HepG2 (cell line): ENCODE measurements around the gene ANKRD42. TPM values are rescaled to one million over a fixed set of nuclear protein-coding genes. Genes with fewer than 3 reads are reported as not detected.

Experiments used
- MYC ChIP-seq: sonication (generic); formaldehyde crosslinking; IDR thresholded peaks from 2 replicates; pipeline ENCODE4 v1.9.0; 2021; ENCODE audit warnings: missing genetic modification reagents, borderline replicate concordance
- NCOR1 ChIP-seq: fragments of 200-600 bp; sonication (generic); IDR thresholded peaks from 2 replicates; pipeline ENCODE4 v1.7.0; 2017; ENCODE audit warnings: antibody characterized with exemption, low read length, borderline replicate concordance
- POGZ ChIP-seq: sonication (generic); formaldehyde crosslinking; IDR thresholded peaks from 2 replicates; pipeline ENCODE4 v1.4.0; 2020; ENCODE audit warnings: mild to moderate bottlenecking, missing genetic modification reagents
- RXRA ChIP-seq: sonication (generic); formaldehyde crosslinking; IDR thresholded peaks from 2 replicates; pipeline ENCODE4 v1.5.1; 2020; ENCODE audit warnings: missing genetic modification reagents
- TOPORS ChIP-seq: sonication (generic); formaldehyde crosslinking; IDR thresholded peaks from 2 replicates; pipeline ENCODE4 v1.8.0; 2023; ENCODE audit warnings: mild to moderate bottlenecking, missing genetic modification reagents
- YY1 ChIP-seq: IDR thresholded peaks from 2 replicates; pipeline ENCODE4 v1.6.1; 2011; ENCODE audit warnings: low read length, low read depth, moderate library complexity, mild to moderate bottlenecking; ENCODE audit not compliant: insufficient read depth, insufficient replicate concordance
- ZFAT ChIP-seq: sonication (generic); formaldehyde crosslinking; conservative IDR thresholded peaks from 2 replicates; pipeline ENCODE4 v1.8.1; 2023; ENCODE audit warnings: missing genetic modification reagents, inconsistent platforms
- ZFX ChIP-seq: sonication (generic); formaldehyde crosslinking; IDR thresholded peaks from 2 replicates; pipeline ENCODE4 v1.4.0; 2020; ENCODE audit warnings: mild to moderate bottlenecking, low read depth, missing genetic modification reagents, moderate library complexity
- ZFY ChIP-seq: sonication (generic); formaldehyde crosslinking; IDR thresholded peaks from 2 replicates; pipeline ENCODE4 v1.4.0; 2020; ENCODE audit warnings: missing genetic modification reagents
- ZNF431 ChIP-seq: sonication (generic); formaldehyde crosslinking; IDR thresholded peaks from 2 replicates; pipeline ENCODE4 v1.9.0; 2022; ENCODE audit warnings: missing genetic modification reagents, low read depth, mild to moderate bottlenecking, borderline replicate concordance
- ZNF558 ChIP-seq: sonication (generic); formaldehyde crosslinking; IDR thresholded peaks from 2 replicates; pipeline ENCODE4 v1.9.0; 2022; ENCODE audit warnings: mild to moderate bottlenecking, missing genetic modification reagents, borderline replicate concordance
- ZNF749 ChIP-seq: sonication (generic); formaldehyde crosslinking; IDR thresholded peaks from 2 replicates; pipeline ENCODE4 v1.8.0; 2022; ENCODE audit warnings: mild to moderate bottlenecking, missing genetic modification reagents, moderate library complexity, borderline replicate concordance
- ZSCAN9 ChIP-seq: IDR thresholded peaks from 2 replicates; pipeline ENCODE4 v1.6.1; 2016; ENCODE audit warnings: borderline replicate concordance
- polyA plus RNA-seq, 8 experiments: library from polyadenylated mRNA; depleted of rRNA in 3 of 8; stranded (reverse) in 7 of 8; unstranded in 1 of 8; fragments of >200 nt; fragmentation: Illumina TruSeq in 4 of 8; extraction: Trizol in 4 of 8; gene quantifications; 2 replicates each; pipeline versions ENCODE4 v1.2.1 to v1.2.3, GENCODE V29; 2011 to 2016; ENCODE audit warnings: low read depth in 4 of 8, missing spikeins in 1 of 8, mixed read lengths in 1 of 8; ENCODE audit not compliant: insufficient read depth in 1 of 8
- total RNA-seq, 5 experiments: library from RNA; depleted of rRNA; stranded (reverse); fragments of >200 nt; fragmentation: Illumina TruSeq; extraction: Trizol; gene quantifications; 2 replicates each; pipeline ENCODE4 v1.2.3, GENCODE V29; 2016; ENCODE audit warnings: low read depth in 1 of 5
- TF ChIP-seq, protein P1 (sequence below): sonication (generic); formaldehyde crosslinking; IDR thresholded peaks from 2 replicates; pipeline ENCODE4 v1.4.0; 2020; ENCODE audit warnings: missing genetic modification reagents, borderline replicate concordance
- TF ChIP-seq, protein P2 (sequence below): sonication (generic); formaldehyde crosslinking; IDR thresholded peaks from 2 replicates; pipeline ENCODE4 v1.5.1; 2020; ENCODE audit warnings: mild to moderate bottlenecking, moderate library complexity, missing genetic modification reagents
- TF ChIP-seq, protein P3 (sequence below), 2 experiments: sonication (generic) in 1 of 2; formaldehyde crosslinking in 1 of 2; IDR thresholded peaks; 2 replicates each; pipeline versions ENCODE4 v1.4.0 to v1.6.1; 2016 to 2020; ENCODE audit warnings: borderline replicate concordance in 1 of 2, low read depth in 1 of 2, mild to moderate bottlenecking in 1 of 2, missing genetic modification reagents in 1 of 2
- TF ChIP-seq, protein P4 (sequence below): sonication (generic); formaldehyde crosslinking; IDR thresholded peaks from 2 replicates; pipeline ENCODE4 v1.8.0; 2022; ENCODE audit warnings: mild to moderate bottlenecking, missing genetic modification reagents

ANKRD42 gene
- total and polyA plus RNA-seq, 2 of the 13 experiments (the other 11 are each of a cell fraction or from before 2014, with no cell fraction given): 2.2 to 3.7 TPM

DNA sequence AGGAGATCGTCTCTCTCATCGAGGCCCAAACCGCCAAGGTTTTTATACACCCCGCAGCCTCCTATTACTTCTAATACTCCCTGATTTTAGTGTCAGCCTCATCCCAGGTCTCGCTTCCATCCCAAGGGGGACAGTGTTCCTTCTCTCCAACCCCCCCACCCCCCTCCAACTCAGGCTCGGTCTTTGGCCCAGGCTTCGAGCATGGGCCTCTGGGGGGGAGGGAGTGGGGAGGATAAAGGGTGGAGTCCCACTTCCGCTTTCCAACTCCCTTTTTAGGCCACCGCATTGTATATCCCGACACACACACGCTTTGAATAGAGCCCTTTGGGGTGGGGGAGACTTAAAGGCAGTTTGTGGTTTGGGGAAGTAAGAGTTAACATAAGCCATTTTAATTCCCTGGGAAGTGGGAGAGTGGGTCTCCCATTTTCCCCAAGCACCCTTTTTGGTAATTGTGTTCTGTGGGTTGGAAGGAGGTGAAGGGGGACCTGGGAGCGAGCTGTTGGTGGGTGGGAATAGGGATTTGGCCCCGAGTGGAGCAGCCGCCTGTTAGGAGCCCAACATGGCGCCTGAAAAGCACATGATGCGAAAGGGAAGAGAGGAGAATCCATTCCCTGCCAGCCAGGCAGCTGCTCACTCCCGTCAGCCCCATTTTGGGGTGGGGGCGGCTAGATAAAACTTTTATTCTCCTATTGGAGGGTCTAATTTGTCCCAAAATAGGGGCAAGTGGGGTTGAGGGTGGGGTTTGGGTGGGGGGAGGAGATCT, 35.7 kb upstream of the ANKRD42 start (continued):
- TF ChIP-seq MYC (CRISPR knock-in tag): peak; percentile 86
- TF ChIP-seq ZFY (CRISPR knock-in tag): peak; percentile 35
- 0 out of 2 replicates have a peak, but pooled peaks have one; percentile 14 for TF ChIP-seq TOPORS
- 0 out of 2 replicates have a peak, but pooled peaks have one; percentile 41 for TF ChIP-seq ZNF558
- TF ChIP-seq ZSCAN9 (CRISPR knock-in tag): no peak
- TF ChIP-seq, protein P1, sequence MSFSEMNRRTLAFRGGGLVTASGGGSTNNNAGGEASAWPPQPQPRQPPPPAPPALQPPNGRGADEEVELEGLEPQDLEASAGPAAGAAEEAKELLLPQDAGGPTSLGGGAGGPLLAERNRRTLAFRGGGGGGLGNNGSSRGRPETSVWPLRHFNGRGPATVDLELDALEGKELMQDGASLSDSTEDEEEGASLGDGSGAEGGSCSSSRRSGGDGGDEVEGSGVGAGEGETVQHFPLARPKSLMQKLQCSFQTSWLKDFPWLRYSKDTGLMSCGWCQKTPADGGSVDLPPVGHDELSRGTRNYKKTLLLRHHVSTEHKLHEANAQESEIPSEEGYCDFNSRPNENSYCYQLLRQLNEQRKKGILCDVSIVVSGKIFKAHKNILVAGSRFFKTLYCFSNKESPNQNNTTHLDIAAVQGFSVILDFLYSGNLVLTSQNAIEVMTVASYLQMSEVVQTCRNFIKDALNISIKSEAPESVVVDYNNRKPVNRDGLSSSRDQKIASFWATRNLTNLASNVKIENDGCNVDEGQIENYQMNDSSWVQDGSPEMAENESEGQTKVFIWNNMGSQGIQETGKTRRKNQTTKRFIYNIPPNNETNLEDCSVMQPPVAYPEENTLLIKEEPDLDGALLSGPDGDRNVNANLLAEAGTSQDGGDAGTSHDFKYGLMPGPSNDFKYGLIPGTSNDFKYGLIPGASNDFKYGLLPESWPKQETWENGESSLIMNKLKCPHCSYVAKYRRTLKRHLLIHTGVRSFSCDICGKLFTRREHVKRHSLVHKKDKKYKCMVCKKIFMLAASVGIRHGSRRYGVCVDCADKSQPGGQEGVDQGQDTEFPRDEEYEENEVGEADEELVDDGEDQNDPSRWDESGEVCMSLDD (CRISPR knock-in tag): no peak
- TF ChIP-seq ZNF431 (CRISPR knock-in tag): 0 out of 2 replicates have a peak, but pooled peaks have one; percentile 38
- TF ChIP-seq ZFAT (CRISPR knock-in tag): 0 out of 2 replicates have a peak, but pooled peaks have one; percentile 36
- TF ChIP-seq, protein P2, sequence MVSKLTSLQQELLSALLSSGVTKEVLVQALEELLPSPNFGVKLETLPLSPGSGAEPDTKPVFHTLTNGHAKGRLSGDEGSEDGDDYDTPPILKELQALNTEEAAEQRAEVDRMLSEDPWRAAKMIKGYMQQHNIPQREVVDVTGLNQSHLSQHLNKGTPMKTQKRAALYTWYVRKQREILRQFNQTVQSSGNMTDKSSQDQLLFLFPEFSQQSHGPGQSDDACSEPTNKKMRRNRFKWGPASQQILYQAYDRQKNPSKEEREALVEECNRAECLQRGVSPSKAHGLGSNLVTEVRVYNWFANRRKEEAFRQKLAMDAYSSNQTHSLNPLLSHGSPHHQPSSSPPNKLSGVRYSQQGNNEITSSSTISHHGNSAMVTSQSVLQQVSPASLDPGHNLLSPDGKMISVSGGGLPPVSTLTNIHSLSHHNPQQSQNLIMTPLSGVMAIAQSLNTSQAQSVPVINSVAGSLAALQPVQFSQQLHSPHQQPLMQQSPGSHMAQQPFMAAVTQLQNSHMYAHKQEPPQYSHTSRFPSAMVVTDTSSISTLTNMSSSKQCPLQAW (CRISPR knock-in tag): peak; percentile 45; the same call in 1 of the 2 replicates
- TF ChIP-seq, protein P3, sequence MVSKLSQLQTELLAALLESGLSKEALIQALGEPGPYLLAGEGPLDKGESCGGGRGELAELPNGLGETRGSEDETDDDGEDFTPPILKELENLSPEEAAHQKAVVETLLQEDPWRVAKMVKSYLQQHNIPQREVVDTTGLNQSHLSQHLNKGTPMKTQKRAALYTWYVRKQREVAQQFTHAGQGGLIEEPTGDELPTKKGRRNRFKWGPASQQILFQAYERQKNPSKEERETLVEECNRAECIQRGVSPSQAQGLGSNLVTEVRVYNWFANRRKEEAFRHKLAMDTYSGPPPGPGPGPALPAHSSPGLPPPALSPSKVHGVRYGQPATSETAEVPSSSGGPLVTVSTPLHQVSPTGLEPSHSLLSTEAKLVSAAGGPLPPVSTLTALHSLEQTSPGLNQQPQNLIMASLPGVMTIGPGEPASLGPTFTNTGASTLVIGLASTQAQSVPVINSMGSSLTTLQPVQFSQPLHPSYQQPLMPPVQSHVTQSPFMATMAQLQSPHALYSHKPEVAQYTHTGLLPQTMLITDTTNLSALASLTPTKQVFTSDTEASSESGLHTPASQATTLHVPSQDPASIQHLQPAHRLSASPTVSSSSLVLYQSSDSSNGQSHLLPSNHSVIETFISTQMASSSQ (IDR thresholded peaks at IDR 0.05; ENCODE audit: low read depth): no peak
- TF ChIP-seq, protein P3 (CRISPR knock-in tag; IDR thresholded peaks at IDR 0.05; ENCODE audit: borderline replicate concordance): peak; percentile 31; the same call in 1 of the 2 replicates
- TF ChIP-seq NCOR1: peak; percentile 37; the same call in 1 of the 2 replicates
- TF ChIP-seq RXRA: 0 out of 2 replicates have a peak, but pooled peaks have one; percentile 7
- TF ChIP-seq YY1: peak; percentile 87
- peak; percentile 12; the same call in 1 of the 2 replicates for TF ChIP-seq POGZ
- TF ChIP-seq ZFX (CRISPR knock-in tag): peak; percentile 56; the same call in 1 of the 2 replicates
- TF ChIP-seq ZNF749 (CRISPR knock-in tag): 0 out of 2 replicates have a peak, but pooled peaks have one; percentile 23
- TF ChIP-seq, protein P4, sequence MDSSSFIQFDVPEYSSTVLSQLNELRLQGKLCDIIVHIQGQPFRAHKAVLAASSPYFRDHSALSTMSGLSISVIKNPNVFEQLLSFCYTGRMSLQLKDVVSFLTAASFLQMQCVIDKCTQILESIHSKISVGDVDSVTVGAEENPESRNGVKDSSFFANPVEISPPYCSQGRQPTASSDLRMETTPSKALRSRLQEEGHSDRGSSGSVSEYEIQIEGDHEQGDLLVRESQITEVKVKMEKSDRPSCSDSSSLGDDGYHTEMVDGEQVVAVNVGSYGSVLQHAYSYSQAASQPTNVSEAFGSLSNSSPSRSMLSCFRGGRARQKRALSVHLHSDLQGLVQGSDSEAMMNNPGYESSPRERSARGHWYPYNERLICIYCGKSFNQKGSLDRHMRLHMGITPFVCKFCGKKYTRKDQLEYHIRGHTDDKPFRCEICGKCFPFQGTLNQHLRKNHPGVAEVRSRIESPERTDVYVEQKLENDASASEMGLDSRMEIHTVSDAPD (CRISPR knock-in tag): 0 out of 2 replicates have a peak, but pooled peaks have one; percentile 41
